ENCODE data around the gene MINDY4.

- TF ChIP-seq CTCF (IDR thresholded peaks at IDR 0.05; ENCODE audit: insufficient read depth, low read length, poor library complexity, severe bottlenecking) (no peak), EZH2phosphoT487 (conservative IDR thresholded peaks at IDR 0.05; ENCODE audit: low read length) (no peak)
Measured at GRCh38 chr7:30923009-30923773, 152.0 kb downstream of the MINDY4 start.

All from SU-DHL-6 (cell line).